Stimulated activated CD8-positive, alpha-beta memory T cell treated with anti-CD3 and anti-CD28 coated beads, Interleukin-7, amount 100 ng/mL, for 48 hours (primary cell): ENCODE results near the gene RPL35A.
"Not testable (repeated sequence)": the region's sequence is repeated elsewhere in the genome, so short reads cannot be mapped to it uniquely, and the experiment has no call there.

Experiments used
- DNase-seq, 2 donors: peaks; one replicate each; pipeline ENCODE4 v3.0.0-alpha.2; 2020; ENCODE audit warnings: low read depth in 1 of 2; ENCODE audit errors: extremely low read depth in 1 of 2

RPL35A gene

DNA sequence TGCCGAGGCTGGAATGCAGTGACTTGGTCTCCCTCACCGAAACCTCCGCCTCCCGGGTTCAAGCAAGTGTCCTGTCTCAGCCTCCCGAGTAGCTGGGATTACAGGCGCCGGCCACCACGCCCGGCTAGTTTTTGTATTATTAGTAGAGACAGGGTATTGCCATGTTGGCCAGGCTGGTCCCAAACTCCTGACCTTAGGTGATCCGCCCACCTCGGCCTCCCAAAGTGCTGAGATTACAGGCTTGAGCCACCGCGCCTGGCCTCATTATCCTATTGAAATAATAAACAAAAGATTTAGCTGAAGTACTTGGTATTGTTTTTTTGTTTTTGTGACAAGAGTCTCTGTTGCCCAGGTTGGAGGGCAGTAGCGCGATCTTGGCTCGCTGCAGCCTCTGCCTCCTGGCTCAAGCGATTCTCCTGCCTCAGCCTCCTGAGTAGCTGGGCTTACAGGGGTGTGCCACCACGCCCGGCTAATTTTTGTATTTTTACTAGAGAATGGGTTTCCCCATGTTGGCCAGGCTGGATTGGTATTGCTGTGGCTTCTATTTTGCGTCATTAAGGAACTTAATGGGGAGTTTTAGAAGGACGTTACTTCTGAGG lies 1.5 kb downstream of the RPL35A start:
- DNase-seq: no peak

DNA sequence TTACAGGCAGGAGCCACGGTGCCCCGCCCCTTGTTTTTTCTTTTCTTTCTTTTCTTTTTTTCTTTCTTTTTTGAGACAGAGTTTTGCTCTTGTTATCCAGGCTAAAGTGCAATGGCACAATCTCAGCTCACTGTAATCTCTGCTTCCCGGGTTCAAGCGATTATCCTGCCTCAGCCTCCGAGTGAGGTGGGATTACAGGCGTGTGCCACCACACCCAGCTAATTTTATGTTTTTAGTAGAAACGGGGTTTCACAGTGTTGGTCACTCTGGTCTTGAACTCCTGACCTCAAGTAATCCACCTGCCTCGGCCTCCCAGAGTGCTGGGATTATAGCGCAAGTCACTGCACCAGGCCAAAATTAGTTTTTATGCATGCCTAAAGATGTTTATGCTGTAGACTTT lies 2.5 kb downstream of the RPL35A start:
- no peak for DNase-seq

DNA sequence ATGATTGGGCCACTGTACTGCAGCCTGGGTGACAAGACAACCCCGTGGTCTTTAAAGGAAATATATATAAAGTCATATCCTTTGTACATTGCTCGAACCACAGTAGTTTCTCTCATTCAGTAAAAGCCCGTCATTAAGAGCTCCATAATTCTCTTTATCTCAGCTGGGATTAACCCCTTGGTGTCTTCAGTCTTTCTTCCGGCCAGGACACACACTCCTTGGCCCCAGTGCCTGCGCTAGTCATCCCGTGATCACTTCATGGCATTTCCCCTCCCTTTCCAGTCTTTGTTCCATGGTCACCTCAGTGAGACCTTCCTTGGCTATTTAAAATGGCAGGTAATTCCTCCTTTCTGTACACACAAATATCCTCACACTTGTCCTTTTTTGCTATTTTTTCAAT lies 3.3 kb downstream of the RPL35A start:
- no peak for DNase-seq

DNA sequence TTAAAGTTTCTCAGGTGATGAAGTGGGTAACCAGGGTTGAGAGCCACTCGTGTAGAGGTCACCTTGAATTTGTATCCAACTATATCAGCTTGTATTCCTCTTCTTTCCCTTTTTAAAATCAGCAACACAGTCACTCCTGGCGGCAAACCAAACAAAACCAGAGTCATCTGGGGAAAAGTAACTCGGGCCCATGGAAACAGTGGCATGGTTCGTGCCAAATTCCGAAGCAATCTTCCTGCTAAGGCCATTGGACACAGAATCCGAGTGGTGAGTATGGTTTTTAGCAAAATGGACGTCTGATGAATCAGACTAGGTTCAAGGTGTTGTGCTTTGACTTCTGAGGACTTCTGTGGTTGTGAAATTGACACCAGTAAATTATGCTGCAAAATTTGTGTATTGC lies 3.9 kb downstream of the RPL35A start:
- DNase-seq: no peak

DNA sequence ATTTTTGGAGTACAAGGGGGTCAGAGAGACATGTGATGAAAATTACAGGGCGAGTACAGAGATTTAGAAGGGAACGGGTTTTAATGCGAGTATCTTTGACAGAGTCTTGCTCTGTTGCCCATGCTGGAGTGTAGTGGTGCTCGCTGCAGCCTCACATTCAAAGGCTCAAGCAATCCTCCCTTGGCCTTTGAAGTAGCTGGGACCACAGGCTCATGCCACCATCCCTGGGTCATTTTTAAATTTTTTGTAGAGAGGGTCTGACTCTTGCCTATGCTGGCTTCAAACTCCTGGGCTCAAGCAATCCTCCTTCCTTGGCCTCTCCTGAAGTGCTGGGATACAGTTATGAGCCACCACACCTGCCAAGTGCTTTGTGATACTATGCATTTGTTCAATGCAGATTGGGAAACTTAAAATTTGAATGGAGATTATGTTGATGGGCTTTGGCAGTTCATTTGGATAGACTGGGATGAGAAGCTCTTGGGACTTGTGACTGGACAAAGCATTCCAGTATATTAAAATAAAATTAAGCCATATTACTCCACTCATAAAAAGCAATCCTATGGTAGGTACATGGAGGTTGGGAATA lies 6.0 kb downstream of the RPL35A start:
- no peak for DNase-seq

DNA sequence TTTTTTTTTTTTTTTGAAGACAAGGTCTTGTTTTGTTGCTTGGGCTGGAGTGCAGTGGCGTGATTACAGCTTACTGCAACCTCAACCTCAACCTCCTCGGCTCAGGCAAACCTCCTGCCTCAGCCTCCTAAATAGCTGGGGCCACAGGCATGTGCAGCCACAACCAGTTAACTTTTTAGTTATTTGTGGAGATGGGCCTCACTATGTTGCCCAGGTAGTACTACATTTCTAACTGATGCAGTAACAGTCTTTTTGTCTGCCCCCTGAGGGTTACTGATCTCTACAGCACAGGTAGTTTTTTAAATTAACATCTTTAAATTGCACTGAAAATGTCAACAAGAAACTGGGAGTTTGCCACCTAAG lies 6.6 kb downstream of the RPL35A start:
- DNase-seq: no peak

DNA sequence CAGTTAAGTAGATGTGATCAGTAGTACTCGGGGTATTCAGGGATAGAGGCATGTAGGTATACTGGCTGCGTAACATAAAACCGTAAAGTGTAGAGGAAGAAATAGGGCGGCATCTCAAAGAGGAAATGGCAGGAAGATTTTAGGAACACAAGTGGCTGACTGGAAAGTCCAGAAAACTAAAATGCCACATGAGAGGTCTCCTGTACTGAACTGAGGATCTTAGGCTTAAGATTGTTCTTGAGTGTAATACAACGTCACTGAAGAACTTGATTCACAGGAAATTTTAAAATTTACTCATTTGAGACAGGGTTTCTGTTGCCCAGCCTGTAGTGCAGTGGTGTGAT lies 7.8 kb downstream of the RPL35A start:
- DNase-seq: no peak

DNA sequence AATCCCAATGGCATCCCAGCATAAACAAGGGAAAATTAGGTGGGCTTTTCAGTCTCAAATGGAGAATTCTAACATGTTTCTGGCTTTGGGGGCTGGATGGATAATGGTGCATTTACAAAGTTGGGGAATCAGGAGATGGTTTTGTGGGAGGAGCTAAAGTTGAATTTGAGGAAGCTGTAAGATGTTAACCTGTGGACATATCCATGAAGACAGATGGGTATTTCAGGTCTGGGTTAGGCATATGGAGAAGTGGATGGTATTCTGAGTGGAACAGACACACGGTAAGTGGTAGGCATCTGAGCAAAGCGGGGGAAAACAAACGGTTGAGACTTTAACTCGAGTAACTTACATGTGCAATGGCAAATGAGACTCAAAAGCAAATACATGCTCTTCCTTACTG lies 8.4 kb downstream of the RPL35A start:
- no peak for DNase-seq

DNA sequence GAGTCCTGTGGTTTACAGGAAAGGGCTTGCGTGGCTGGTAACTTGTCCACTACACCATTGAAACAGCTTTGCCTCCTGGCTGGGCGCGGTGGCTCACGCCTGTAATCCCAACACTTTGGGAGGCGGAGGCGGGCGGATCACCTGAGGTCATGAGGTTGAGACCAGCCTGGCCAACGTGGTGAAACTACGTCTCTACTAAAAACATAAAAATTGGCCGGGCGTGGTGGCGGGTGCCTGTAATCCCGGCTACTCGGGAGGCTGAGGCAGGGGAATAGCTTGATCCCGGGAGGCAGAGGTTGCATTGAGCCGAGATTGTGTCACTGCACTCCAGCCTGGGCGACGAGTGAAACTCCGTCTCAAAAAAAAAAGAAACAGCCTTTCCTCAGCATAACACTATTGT lies 8.9 kb downstream of the RPL35A start:
- not testable (repeated sequence) for DNase-seq

DNA sequence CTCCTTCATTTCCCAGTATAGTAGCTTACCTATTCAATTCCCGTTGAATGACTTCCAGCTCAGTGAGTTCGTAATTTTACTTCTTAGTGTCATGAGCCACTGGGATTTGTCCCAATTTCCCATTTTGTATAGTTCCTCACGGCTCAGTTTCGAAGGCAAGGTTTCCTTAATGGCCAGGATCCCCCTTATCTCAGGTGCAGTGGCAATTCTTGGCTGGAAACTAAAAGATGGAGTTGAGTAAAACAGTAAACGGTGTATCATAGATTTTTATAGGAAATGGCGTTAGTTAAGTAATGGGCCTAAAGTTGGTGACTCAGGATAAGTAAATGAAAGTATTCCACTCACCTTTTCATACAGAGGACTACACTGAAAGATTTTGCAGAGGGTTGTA lies 9.5 kb downstream of the RPL35A start:
- DNase-seq: no peak

DNA sequence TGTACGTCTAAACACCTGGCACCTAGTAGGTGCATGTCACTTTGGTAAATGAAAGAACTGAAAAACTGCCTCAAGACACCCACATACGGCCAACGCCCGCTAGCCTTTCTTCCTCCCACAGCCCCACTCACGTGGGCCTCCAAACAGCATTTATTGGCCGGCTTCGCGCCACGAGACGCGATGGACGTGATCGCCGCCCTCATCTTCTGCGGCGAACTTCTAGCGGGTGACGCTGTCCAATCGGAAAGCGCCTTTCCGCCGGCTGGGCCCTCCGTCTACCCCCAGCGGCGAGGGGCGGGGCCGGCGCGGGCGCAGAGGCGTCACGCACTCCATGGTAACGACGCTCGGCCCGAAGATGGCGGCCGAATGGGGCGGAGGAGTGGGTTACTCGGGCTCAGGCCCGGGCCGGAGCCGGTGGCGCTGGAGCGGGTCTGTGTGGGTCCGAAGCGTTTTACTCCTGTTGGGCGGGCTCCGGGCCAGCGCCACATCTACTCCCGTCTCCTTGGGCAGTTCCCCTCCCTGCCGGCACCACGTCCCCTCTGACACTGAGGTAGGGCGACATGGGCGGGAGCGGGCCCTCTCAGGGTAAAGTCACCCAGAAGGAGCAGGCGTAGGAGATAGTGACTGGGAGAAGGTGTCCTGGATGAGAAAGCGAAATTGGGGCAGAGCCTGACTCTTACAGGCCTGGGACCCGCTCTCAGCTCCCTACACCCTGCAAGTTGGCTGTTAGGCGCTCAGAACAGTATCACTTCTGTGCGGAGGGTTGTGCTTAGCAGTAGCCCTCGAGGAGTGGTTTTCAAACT lies 10.1 kb downstream of the RPL35A start, which contains the start of gene LMLN:
TSS of gene LMLN (plus strand) at position 327 of the 803 bp plus-strand sequence. CDS start at position 356, 29 bp downstream.
- DNase-seq: peak; percentile 93 to 94

DNA sequence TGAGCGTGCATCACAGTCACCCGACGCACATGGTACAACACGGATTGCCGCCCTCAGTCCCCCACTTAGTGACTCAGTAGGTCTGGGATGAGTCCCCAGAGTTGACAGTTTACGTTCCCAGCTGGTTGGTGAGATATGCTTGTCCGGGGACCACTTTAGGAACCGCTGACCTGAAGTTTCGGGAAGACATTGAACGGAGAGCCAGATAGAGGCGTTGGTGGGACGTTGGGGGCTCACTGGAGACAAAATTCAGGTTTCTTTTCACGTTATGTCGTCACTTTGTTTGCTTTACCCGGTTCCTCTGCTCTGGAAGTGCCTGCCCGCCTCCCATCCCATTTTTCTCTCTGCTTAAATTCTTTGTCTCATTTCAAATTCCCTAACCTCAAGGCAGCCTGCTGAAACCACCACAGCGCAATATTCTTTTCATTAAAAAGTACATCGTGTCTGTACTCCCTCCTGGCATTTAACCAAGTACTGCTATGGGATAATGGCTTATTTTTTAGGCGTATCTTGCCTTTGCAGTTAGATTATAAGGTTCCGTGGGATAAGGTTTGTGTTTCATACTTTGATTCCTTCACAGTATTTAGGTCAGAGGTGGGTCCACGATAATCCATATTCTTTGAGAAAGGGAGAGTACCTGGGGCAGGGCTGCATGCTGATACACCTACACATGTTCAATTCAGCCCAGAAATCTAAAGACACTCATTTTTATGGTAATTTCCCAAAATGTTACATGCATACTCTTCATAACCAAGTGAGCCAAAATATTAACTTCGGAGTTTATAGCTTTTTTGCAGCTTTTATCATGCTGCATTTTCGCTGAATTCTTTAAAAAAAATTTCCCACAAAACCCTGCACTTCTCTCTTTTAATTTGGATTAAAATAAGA lies 10.9 kb downstream of the RPL35A start:
- peak; percentile 36 to 60 for DNase-seq

DNA sequence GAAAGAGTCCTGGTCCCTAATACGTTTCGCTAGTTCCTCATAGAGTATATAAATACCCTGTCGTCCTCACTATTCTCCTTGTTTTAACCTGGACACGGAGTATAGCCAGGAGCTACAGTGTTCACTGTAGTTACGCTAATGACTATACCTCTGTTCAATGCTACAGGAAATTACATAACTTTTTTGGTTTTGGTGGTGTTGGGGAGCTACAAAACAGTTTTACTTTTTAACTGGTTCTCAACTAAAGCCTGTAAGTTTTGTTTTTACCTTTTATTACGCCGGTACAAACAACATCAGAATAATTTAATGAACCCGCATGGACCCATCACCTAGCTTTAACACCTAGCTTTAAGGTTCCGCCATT lies 11.6 kb downstream of the RPL35A start:
- no peak for DNase-seq

DNA sequence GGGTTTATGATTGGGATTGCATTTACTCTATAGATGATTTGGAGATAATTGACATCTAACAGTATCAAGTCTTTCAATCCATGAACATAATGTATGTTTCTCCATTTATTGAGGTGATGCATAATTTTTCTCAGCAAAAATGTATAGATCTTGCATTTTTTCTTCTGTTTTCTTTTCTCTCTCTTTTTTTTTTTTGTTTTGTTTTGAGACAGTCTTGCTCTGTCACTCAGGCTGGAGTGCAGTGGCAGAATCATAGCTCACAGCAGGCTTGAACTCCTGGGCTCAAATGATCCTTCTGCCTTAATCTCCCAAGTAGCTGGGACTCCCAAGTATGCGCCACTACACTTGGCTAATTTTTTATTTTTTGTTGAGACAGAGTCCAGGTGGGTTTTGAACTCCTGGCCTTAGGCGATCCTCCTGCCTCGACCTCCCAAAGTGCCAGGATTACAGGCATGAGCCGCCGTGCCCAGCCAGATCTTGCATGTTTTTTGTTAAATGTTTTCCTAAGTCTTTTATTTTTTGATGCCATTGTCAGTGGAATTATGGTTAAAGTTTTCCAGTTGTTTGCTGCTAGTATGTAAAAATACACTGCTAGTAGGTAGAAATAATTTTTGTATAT lies 13.1 kb downstream of the RPL35A start:
- no peak for DNase-seq

DNA sequence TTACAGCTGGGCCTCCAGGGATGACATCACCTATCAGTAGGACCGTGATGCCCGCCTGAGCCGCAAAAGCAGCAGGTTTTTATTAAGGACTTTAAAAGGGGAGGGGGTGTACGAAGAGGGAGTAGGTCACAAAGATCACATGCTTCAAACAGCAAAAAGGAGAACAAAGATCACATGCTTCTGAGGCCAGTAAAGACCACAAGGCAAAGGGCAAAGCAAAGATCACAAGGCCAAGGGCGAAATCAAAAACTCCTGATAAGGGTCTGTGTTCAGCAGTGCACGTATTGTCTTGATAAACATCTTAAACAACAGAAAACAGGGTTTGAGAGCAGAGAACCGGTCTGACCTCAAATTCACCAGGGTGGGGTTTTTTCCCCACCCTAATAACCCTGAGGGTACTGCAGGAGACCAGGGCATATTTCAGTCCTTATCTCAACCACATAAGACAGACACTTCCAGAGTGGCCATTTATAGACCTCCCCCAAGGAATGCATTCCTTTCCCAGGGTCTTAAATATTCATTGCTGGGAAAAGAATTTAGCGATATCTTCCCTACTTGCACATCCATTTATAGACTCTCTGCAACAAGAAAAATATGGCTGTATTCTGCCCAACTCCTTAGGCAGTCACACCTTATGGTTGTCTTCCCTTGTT lies 17.5 kb downstream of the RPL35A start:
- DNase-seq: not testable (repeated sequence)

DNA sequence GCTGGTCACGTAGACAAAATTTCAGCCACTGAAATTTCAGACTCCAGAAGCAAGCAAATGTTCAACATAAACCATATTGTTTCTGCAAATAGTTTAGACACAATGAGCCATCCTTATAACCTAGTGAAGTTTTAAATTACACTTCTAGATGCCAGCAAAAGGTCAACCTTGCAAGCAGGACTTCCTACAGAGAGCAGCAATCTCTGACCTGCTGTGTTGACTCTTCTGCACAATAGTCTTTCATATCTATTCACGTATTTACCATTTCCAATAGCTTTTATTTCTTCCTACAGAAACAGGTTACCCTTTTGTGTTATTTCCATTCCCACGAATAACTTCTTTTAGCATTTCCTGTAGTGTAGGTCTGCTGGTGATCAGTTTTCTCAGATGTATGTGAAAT lies 20.6 kb downstream of the RPL35A start:
- DNase-seq: no peak

DNA sequence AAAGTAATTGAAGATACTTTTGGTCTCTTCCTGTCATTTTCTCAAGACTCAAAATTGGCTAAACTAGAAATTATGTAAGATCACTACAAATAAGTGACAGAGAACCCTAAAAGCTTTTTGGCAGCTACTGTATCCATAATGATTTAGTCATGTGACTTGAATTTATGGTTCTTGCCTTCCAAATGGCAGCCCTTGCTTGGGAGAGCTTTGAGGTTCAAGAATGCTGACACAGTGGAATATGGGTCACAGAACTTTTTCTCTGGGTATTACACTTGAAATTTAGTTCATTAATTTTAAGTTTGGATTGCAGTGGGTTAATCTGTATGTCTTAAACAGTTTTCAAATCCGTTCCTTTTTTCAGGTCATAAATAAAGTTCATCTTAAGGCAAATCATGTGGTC lies 24.0 kb downstream of the RPL35A start:
- DNase-seq: no peak

DNA sequence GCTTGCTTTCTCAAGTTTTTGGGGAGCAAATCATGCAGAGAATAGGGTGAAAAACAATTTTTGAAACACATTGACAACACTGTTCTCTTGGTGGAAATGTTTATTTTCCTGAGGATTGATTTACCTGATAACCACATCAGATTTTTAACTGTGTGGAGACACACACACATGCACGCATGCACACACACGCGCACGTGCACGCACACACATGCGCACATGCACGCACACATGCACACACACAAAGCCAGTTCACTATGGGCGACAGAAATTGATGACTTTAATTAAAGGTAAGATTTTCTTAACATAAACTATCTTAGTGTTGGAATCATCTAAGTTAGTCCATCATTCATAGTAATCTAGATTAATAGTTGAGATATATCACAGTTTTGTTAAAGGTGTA lies 25.3 kb downstream of the RPL35A start:
- no peak for DNase-seq

DNA sequence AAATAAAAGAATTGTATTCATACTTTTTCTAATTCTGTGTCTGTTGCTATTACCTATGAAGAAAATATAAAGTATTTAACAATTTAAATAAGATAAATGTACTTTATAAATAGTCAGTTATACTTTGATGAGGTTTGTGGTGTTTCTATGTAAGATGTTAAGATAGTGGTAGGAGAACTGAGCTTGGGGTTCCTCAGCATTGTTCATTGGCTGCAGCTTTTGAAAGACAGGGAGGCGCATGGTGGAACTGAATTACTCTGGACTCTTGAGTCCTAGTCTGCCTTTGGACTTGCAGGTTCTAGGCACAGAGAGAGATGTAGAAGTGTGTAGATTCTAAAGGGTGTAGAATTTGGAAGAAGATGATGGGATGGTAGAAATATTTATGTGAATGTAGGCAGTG lies 33.1 kb downstream of the RPL35A start:
- no peak for DNase-seq

DNA sequence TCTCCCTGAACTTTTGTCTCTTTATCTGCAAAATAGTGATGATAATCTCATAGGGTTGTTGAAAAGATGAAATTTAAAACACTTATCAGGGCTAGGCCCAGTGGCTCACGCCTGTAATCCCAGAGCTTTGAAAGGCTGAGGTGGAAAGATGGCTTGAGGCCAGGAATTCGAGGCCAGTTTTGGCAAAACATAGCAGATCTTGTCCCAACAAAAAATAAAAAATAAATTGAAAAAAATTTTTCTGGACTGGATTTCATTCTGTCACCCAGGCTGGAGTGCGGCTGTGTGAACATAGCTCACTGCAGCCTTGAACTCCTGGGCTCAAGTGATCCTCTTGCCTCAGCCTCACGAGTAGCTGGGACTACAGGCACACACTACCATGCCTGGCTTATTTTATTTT lies 39.7 kb downstream of the RPL35A start:
- no peak for DNase-seq

DNA sequence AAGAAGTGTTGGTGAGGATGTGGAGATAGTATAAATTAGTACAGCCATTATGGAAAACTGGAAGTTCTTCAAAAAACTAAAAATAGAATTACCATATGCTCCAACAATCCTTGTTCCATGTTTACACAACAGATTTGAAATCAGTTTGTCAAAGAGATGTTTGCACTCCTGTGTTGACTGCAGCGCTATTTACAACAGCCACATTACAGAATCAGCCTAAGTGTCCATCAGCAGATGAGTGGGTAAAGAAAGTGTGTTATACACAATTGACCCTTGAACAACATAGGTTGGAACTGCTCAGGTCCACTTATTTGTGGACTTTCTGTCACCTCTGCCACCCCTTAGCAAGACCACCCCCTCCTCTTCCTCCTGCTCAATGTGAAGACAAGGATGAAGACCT lies 44.7 kb downstream of the RPL35A start:
- DNase-seq: no peak
